ENCODE data around the gene KCTD13.

- no peak for TF ChIP-seq MYC (IDR thresholded peaks at IDR 0.05; ENCODE audit: insufficient read depth, insufficient read length, insufficient replicate concordance, low read length, severe bottlenecking)
- TF ChIP-seq CTCF (IDR thresholded peaks at IDR 0.05 in 2 of 3, conservative IDR thresholded peaks at IDR 0.05 in 1 of 3; ENCODE audit: control insufficient read depth in 2 of 3, extremely low read depth in 1 of 3, insufficient read depth in 1 of 3, low read depth in 3 of 3, low read length in 3 of 3), result no peak
- TF ChIP-seq CHD2 (IDR thresholded peaks at IDR 0.05; ENCODE audit: borderline replicate concordance, low read depth, low read length), result no peak
- no peak for TF ChIP-seq ATF3 (IDR thresholded peaks at IDR 0.05; ENCODE audit: borderline replicate concordance, extremely low read depth, low read depth, low read length)
- no peak for TF ChIP-seq REST (IDR thresholded peaks at IDR 0.05; ENCODE audit: low read depth, low read length)
- TF ChIP-seq ZBTB4 (CRISPR knock-in tag; IDR thresholded peaks at IDR 0.05), result no peak
- no peak for TF ChIP-seq POLR2AphosphoS2 (IDR thresholded peaks at IDR 0.05; ENCODE audit: low read depth, low read length)
- TF ChIP-seq ZBTB33 (IDR thresholded peaks at IDR 0.05), result no peak
- TF ChIP-seq POLR2A (IDR thresholded peaks at IDR 0.05; ENCODE audit: low read depth, low read length), result no peak
- TF ChIP-seq RUNX3 (IDR thresholded peaks at IDR 0.05; ENCODE audit: low read length), result no peak
- TF ChIP-seq SRF (IDR thresholded peaks at IDR 0.05; ENCODE audit: low read depth in 2 of 2, low read length in 2 of 2), result no peak
- TF ChIP-seq KDM1A (IDR thresholded peaks at IDR 0.05; ENCODE audit: borderline replicate concordance), result no peak
- TF ChIP-seq TCF12 (IDR thresholded peaks at IDR 0.05; ENCODE audit: low read depth, low read length), result no peak
- no peak for TF ChIP-seq FOXM1 (IDR thresholded peaks at IDR 0.05; ENCODE audit: low read depth, low read length)
Observed at GRCh38 chr16:29873319-29873718, 52.7 kb downstream of the KCTD13 start.

Data from GM12878 (cell line).